Measurements from ENCODE around the gene ZNF383.
"Not testable (repeated sequence)": the region's sequence is repeated elsewhere in the genome, so short reads cannot be mapped to it uniquely, and the experiment has no call there.

ZNF383 gene

DNA sequence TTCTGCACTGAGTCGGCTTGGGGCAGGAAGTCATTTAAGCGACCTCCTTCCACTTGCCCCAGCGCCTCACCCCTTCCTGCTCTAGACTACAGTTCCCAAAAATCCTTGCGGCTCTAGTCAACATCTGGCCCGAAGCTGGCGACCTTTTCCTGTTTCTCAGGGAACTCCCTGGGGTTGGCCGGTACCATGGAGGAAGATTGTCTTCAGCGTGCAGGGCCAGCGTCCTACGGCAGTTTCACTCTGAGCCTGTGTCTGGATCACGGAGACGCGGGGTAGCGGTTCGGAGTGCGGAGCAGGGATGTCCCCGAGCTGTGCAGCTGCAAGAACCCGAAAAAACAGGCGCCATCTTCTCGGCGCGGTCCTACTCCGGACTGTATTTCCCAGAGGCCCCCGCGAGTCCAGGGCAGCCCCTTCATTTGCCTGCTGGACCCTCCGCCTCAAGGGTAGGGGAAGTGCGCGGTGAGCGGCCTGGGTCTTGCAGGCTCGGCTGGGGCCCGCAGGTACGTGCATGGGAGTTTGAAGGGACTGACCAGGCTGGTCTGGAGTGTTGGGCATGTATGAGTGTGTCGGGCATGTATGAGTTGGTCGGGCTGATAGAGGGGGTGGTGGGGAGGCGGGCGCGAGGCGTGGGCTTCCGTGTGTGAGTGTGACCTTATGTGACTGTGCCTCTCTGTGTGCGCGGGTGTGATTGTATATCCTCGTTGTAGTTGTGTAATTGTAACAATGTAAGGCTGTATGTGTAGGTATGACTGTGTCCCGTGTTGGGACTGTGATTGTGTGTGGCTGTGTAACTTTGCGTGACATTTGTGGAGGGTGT lies at the start of gene ZNF383:
TSS of gene ZNF383 (plus strand) at position 440 of the 817 bp plus-strand sequence. CDS start 12,240 bp downstream, outside the sequence.
- peak; percentile 82 for DNase-seq (ENCODE audit: low spot score)
- TF ChIP-seq, protein P1, sequence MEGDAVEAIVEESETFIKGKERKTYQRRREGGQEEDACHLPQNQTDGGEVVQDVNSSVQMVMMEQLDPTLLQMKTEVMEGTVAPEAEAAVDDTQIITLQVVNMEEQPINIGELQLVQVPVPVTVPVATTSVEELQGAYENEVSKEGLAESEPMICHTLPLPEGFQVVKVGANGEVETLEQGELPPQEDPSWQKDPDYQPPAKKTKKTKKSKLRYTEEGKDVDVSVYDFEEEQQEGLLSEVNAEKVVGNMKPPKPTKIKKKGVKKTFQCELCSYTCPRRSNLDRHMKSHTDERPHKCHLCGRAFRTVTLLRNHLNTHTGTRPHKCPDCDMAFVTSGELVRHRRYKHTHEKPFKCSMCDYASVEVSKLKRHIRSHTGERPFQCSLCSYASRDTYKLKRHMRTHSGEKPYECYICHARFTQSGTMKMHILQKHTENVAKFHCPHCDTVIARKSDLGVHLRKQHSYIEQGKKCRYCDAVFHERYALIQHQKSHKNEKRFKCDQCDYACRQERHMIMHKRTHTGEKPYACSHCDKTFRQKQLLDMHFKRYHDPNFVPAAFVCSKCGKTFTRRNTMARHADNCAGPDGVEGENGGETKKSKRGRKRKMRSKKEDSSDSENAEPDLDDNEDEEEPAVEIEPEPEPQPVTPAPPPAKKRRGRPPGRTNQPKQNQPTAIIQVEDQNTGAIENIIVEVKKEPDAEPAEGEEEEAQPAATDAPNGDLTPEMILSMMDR (conservative IDR thresholded peaks at IDR 0.05; ENCODE audit: low read depth), result no peak
- ChIA-PET POLR2A (ENCODE audit: low non-redundant PET) (interaction anchor here (0.8 to 0.9 kb wide), 2 partner anchors 153 to 368 kb away, joined by 3 read pairs; partner anchors contain the start of gene ZNF527), CTCF (interaction anchor here (0.6 kb wide), 1 partner anchor 50 kb away, joined by 6 read pairs; no protein-coding TSS in a partner anchor)
- peak within 1 kb of the TSS; percentile 89 for H3K27ac ChIP-seq

DNA sequence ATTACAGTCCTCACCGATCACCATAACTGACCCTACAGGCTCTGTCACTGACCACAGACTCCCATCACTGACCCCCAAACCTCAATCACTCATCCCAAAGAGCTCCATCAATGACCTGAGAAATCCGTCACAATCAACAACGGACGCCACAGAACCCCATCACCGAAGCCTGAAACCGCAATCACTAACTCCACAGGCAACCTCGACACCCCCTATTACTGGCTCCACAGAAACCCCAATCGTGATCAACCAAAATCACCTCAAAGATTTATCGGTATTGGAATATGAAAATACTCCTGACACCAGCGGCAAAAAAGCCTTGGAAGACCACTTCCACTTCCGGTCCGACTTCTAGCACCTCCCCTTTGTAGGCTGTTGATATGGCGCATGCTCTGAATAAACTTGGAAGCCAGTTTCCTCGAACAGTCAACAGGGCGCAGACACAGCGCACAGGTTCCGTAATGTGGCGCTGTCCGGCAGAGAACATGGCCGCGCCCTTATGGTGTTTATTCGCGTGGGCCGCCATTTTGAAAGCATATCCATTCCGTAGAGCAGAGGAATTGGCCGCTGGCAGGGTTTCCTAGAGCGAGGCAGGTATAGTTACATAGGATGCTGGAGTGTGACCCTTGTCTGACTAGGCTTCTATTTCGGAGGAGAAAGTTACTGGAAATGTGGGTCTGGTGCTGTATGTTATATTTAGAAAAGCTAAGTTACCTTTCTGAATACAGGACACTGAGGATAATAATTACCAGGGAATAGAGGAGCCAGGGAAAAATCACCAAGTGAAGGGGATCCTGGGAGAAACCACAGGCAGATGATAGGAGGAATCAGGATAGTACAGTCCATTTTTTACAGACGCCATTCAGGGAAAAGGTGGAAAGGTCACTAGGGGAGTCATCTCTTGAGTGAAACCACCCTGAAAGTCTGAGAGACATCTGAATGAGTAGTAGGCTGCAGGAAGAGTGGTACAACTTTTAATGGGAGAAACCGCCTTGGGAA lies 45.3 kb upstream of the ZNF383 start, which contains the start of gene ZNF585A:
TSS of gene ZNF585A (minus strand) at position 328 of the 999 bp plus-strand sequence. CDS start 2,785 bp downstream, outside the sequence.
- DNase-seq (ENCODE audit: low spot score), result peak; percentile 78
- POLR2A ChIA-PET (ENCODE audit: low non-redundant PET), result no interaction called here
- H3K27ac ChIP-seq, result peak within 1 kb of the TSS; percentile 55

DNA sequence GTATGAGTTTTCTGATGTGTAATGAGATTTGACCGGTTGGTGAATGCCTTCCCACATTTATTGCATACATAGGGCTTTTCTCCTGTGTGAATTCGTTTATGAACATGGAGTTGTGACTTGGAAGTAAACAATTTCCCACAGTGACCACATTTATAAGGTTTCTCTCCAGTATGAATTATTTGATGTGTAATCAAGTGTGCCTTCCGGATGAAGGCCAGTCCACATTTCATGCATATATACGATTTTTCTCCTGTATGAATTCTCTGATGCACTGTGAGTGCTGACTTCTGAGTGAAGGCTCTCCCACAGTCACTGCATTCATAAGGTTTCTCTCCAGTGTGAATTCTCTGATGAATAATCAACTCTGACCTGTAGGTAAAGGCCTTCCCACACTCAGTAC lies 31.9 kb upstream of the ZNF383 start:
- DNase-seq (ENCODE audit: low spot score); H3K27ac ChIP-seq; CTCF ChIA-PET; POLR2A ChIA-PET (ENCODE audit: low non-redundant PET): not testable (repeated sequence)

More for the DNA sequence above, 45.3 kb upstream of the ZNF383 start, which contains the start of gene ZNF585A:
- TF ChIP-seq, protein P1 (conservative IDR thresholded peaks at IDR 0.05; ENCODE audit: low read depth), result no peak
- CTCF ChIA-PET, result no interaction called here

DNA sequence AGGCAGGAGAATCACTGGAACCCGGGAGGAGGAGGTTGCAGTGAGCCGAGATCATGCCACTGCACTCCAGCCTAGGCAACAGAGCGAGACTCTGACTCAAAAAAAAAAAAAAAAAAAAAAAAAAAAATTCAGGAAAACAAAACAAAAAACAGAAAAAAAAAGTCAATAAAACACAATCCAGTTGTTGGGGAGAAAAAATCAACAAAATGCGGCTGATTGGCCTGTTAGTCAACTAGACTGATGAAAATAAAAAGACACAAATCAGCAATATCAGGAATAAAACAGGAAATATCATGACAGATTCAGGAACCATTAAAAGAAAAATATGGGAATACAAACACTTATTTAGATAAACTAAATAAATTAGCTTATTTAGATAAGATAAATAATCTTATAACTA lies 22.8 kb upstream of the ZNF383 start:
- CTCF ChIA-PET; H3K27ac ChIP-seq; POLR2A ChIA-PET (ENCODE audit: low non-redundant PET); DNase-seq (ENCODE audit: low spot score): not testable (repeated sequence)

DNA sequence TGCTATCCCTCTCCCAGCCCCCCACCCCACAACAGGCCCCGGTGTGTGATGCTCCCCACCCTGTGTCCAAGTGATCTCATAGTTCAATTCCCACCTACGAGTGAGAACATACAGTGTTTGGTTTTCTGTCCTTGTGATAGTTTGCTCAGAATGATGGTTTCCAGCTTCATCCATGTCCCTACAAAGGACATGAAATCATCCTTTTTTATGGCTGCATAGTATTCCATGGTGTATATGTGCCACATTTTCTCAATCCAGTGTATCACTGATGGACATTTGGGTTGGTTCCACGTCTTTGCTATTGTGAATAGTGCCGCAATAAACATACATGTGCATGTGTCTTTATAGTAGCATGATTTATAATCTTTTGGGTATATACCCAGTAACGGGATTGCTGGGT lies 20.9 kb upstream of the ZNF383 start:
- DNase-seq (ENCODE audit: low spot score); POLR2A ChIA-PET (ENCODE audit: low non-redundant PET); H3K27ac ChIP-seq; CTCF ChIA-PET: not testable (repeated sequence)

DNA sequence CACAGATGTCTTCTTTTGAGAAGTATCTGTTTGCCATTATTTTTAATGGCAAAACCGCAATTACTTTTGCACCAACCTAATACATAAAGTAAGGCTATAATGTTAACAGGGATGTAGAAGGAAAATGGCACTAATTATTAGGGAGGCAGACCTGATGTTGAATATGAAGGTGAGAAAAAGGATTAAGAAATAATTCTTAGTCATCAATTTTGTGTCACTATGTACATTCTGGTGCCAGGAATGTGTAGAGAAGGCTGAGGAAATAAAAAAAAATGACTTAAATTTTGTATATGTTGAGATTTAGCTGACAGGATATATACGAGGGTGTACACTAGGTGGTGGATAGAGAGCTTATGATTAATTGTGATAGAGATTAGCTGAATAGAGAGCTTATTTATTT lies 20.2 kb upstream of the ZNF383 start:
- CTCF ChIA-PET, result no interaction called here
- TF ChIP-seq, protein P1 (conservative IDR thresholded peaks at IDR 0.05; ENCODE audit: low read depth), result no peak
- POLR2A ChIA-PET (ENCODE audit: low non-redundant PET), result no interaction called here

DNA sequence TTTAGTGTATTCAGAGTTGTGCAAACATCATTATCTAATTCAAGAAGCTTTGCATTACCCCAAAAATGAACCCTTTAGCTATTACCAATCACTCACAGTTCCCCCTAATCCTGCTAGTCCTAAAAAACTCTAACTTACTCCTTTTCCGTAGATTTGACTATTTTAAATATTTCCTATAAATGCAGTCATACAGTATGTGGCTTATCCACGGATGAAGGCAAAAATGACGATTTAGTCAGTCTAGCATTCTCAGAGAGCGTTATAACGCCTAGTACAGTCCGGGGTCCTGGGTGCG lies 587 bp upstream of the ZNF383 start:
- TF ChIP-seq, protein P1 (conservative IDR thresholded peaks at IDR 0.05; ENCODE audit: low read depth), result no peak
- peak overlapping the region; percentile 89 for H3K27ac ChIP-seq
- CTCF ChIA-PET, result no interaction called here

More for the DNA sequence above, 20.2 kb upstream of the ZNF383 start:
- no peak for DNase-seq (ENCODE audit: low spot score)
- no peak overlapping the region for H3K27ac ChIP-seq

More for the DNA sequence above, 587 bp upstream of the ZNF383 start:
- no peak for DNase-seq (ENCODE audit: low spot score)
- POLR2A ChIA-PET (ENCODE audit: low non-redundant PET), result interaction anchor here (0.9 kb wide), 1 partner anchor 154 kb away, joined by 3 read pairs; the partner anchor contains the start of gene ZNF527
